ENCODE measurements around the gene DMRTC2.

DNA sequence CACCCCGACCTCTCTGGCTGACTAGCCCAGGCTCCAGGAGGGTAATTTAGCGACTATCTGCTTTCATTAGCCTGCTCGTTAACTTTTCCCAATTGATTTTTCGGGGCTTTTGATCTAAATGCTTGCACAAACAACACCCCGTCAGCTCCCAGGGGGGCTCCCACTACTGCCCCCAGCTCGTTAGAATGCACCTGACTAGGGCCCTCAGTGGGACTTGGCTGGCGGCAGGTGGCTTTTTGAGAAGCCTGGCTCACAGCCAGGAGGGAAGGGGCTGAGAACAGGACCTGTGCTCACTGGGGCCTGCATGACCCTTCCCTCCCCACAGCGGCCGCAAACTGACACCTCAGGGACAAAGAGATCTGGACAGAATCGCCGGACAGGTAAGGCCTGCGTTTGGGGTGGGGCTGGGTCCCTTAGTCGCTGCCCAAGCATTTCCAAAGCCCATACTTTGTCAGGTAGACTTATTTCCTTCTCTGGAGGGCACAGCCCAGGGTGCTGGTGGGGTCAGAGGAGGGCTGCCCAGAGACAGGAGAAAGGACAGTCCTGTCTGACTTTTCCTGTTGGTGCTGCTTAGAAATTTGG, 24.6 kb downstream of the DMRTC2 start:
- no peak for TF ChIP-seq POLR2A (IDR thresholded peaks at IDR 0.05)
- TF ChIP-seq, protein P1, sequence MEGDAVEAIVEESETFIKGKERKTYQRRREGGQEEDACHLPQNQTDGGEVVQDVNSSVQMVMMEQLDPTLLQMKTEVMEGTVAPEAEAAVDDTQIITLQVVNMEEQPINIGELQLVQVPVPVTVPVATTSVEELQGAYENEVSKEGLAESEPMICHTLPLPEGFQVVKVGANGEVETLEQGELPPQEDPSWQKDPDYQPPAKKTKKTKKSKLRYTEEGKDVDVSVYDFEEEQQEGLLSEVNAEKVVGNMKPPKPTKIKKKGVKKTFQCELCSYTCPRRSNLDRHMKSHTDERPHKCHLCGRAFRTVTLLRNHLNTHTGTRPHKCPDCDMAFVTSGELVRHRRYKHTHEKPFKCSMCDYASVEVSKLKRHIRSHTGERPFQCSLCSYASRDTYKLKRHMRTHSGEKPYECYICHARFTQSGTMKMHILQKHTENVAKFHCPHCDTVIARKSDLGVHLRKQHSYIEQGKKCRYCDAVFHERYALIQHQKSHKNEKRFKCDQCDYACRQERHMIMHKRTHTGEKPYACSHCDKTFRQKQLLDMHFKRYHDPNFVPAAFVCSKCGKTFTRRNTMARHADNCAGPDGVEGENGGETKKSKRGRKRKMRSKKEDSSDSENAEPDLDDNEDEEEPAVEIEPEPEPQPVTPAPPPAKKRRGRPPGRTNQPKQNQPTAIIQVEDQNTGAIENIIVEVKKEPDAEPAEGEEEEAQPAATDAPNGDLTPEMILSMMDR (IDR thresholded peaks at IDR 0.05) = no peak
- TF ChIP-seq POLR2AphosphoS5 (IDR thresholded peaks at IDR 0.05) = no peak
